Transverse colon (tissue), 4 donors: Measurements from ENCODE around the gene RAPGEF2.

Experiments
- CTCF ChIP-seq, 5 experiments: fragments of 200-600 bp in 3 of 5; fragments of 450-650 bp in 2 of 5; sonication (generic) in 3 of 5; IDR thresholded peaks; 1 replicate in 2 of 5; 2 replicates in 3 of 5; pipeline ENCODE4 v1.5.1; 2016 to 2017; ENCODE audit warnings: antibody characterized with exemption in 5 of 5, inconsistent platforms in 3 of 5, mild to moderate bottlenecking in 2 of 5, moderate library complexity in 1 of 5
- EP300 ChIP-seq: sonication (generic); formaldehyde crosslinking; IDR thresholded peaks from one replicate; pipeline ENCODE4 v1.6.1; 2017; ENCODE audit warnings: antibody characterized with exemption, low read depth
- POLR2A ChIP-seq: fragments of 450-650 bp; IDR thresholded peaks from one replicate; pipeline ENCODE4 v1.6.1; 2016; ENCODE audit warnings: antibody characterized with exemption, mild to moderate bottlenecking, moderate library complexity
- POLR2AphosphoS5 ChIP-seq, 3 donors: sonication (generic); formaldehyde crosslinking; IDR thresholded peaks; one replicate each; pipeline ENCODE4 v1.6.1; 2016; ENCODE audit warnings: antibody characterized with exemption in 3 of 3

- TF ChIP-seq EP300, result no peak
- TF ChIP-seq CTCF (IDR thresholded peaks at IDR 0.05), result no peak
- TF ChIP-seq POLR2AphosphoS5 (IDR thresholded peaks at IDR 0.05), result no peak
- no peak for TF ChIP-seq POLR2A
Measured at GRCh38 chr4:159204566-159204965, 101.7 kb downstream of the RAPGEF2 start.
